Subcutaneous adipose tissue (tissue), 4 donors: ENCODE measurements around the gene MAP3K10. TPM values are rescaled to one million over a fixed set of nuclear protein-coding genes. Genes with fewer than 3 reads are reported as not detected.

ENCODE experiments used
- total RNA-seq, 4 donors: library from RNA; depleted of rRNA; stranded (reverse); fragments of >200 nt; gene quantifications; one replicate each; pipeline ENCODE4 v1.1.0, GENCODE V29; 2016
- TF ChIP-seq, protein P1 (sequence below): fragments of 450-650 bp; IDR thresholded peaks from one replicate; pipeline ENCODE4 v1.5.1; 2016; ENCODE audit warnings: low read depth, mild to moderate bottlenecking, control low read depth, antibody characterized with exemption, moderate library complexity

The MAP3K10 gene
- total RNA-seq, 4 donors from 2014 or later = 1.5 to 13.9 (median 4.1) TPM

- TF ChIP-seq, protein P1, sequence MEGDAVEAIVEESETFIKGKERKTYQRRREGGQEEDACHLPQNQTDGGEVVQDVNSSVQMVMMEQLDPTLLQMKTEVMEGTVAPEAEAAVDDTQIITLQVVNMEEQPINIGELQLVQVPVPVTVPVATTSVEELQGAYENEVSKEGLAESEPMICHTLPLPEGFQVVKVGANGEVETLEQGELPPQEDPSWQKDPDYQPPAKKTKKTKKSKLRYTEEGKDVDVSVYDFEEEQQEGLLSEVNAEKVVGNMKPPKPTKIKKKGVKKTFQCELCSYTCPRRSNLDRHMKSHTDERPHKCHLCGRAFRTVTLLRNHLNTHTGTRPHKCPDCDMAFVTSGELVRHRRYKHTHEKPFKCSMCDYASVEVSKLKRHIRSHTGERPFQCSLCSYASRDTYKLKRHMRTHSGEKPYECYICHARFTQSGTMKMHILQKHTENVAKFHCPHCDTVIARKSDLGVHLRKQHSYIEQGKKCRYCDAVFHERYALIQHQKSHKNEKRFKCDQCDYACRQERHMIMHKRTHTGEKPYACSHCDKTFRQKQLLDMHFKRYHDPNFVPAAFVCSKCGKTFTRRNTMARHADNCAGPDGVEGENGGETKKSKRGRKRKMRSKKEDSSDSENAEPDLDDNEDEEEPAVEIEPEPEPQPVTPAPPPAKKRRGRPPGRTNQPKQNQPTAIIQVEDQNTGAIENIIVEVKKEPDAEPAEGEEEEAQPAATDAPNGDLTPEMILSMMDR = no peak
Measured at GRCh38 chr19:40149501-40149900, 41.7 kb upstream of the MAP3K10 start.

- TF ChIP-seq, protein P1 = no peak
Measured at GRCh38 chr19:40150170-40150569, 41.1 kb upstream of the MAP3K10 start.

GRCh38 chr19:40154121-40154680, 37.0 kb upstream of the MAP3K10 start:
- TF ChIP-seq, protein P1 = no peak

- TF ChIP-seq, protein P1 = no peak
Measured at GRCh38 chr19:40155749-40156265, 35.4 kb upstream of the MAP3K10 start.

DNA sequence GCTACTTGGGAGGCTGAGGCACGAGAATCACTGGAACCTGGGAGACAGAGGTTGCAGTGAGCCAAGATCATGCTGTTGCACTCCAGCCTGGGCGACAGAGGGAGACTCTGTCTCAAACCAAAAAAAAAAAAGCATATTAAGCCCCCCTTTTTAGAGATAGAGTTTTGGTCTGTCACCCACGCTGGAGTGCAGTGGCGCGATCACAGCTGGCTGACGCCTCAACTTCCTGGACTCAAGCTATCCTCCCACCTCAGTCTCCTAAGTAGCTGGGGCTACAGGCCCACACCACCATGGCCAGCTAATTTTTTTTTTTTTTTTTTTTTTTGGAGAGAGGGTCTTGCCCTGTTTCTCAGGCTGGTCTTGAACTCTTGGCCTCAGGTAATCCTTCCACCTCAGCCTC, 34.2 kb upstream of the MAP3K10 start:
- TF ChIP-seq, protein P1 = no peak

GRCh38 chr19:40159744-40160143, 31.5 kb upstream of the MAP3K10 start:
- TF ChIP-seq, protein P1 = no peak

DNA sequence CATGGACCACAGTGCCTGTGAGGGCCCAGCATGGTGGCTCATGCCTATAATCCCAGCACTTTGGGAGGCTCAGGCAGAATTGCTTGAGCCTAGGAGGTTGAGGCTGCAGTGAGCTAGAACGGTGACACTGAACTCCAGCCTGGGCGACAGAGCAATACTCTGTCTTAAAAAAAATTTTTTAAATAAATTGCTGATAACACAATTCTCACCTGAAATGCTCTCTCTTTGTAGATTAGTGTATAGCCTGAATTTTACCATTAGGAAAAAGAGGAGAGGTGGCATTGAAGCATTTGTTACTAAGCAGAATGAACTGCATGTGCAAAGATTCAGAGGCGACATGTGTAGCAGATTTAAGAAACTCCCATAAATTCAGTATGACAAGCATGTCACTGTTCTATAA, 29.1 kb upstream of the MAP3K10 start:
- TF ChIP-seq, protein P1 = no peak
